Esophagus squamous epithelium (tissue), 5 donors: ENCODE measurements around the gene IGF1R. TPM values are rescaled to one million over a fixed set of nuclear protein-coding genes. Genes with fewer than 3 reads are reported as not detected.

ENCODE experiments used
- DNase-seq: peaks from one replicate; lab custom pipeline; 2025; lab: John Stamatoyannopoulos, UW
- H3K27ac ChIP-seq, 4 donors: fragments of 200-600 bp; sonication (generic); one replicate each; pipeline ENCODE4 v1.5.1; 2016 to 2019; ENCODE audit warnings: mild to moderate bottlenecking in 1 of 4
- H3K27me3 ChIP-seq, 4 donors: fragments of 200-600 bp; sonication (generic); 1 replicate in 3 of 4; 2 replicates in 1 of 4; pipeline versions ENCODE4 v1.5.1 to v1.6.0; 2017 to 2021; ENCODE audit warnings: antibody characterized with exemption in 1 of 4
- H3K36me3 ChIP-seq, 3 donors: fragments of 200-600 bp; sonication (generic); one replicate each; pipeline ENCODE4 v1.5.1; 2016 to 2019
- H3K4me1 ChIP-seq, 3 donors: fragments of 200-600 bp; sonication (generic); one replicate each; pipeline ENCODE4 v1.5.1; 2017 to 2019
- H3K4me3 ChIP-seq, 4 donors: fragments of 200-600 bp; sonication (generic); 1 replicate in 3 of 4; 2 replicates in 1 of 4; pipeline ENCODE4 v1.5.1; 2016 to 2019; ENCODE audit warnings: mild to moderate bottlenecking in 2 of 4, moderate library complexity in 1 of 4
- H3K9me3 ChIP-seq, 3 donors: fragments of 200-600 bp; sonication (generic); one replicate each; pipeline ENCODE4 v1.5.1; 2016 to 2019
- CTCF ChIP-seq, 6 experiments: fragments of 450-650 bp in 4 of 6; fragments of 200-600 bp in 2 of 6; sonication (generic) in 2 of 6; IDR thresholded peaks; one replicate each; pipeline ENCODE4 v1.5.1; 2016 to 2019; ENCODE audit warnings: antibody characterized with exemption in 6 of 6, mild to moderate bottlenecking in 4 of 6, moderate library complexity in 4 of 6
- POLR2A ChIP-seq, 4 donors: fragments of 450-650 bp; IDR thresholded peaks; one replicate each; pipeline ENCODE4 v1.6.1; 2017; ENCODE audit warnings: antibody characterized with exemption in 4 of 4, mild to moderate bottlenecking in 4 of 4, moderate library complexity in 3 of 4
- WGBS, 2 donors: methylation state at CpG; one replicate each; pipeline ENCODE4 v1.1.5; 2018; 5-methylcytosine and 5-hydroxymethylcytosine counted together
- intact Hi-C: fragments of 100-400 bp; cut with DNase I; formaldehyde crosslinking; loops from one replicate; pipeline ENCODE4 v1.15.0; 2022
- total RNA-seq, 4 donors: library from RNA; depleted of rRNA; stranded (reverse); fragments of >200 nt; gene quantifications; one replicate each; pipeline ENCODE4 v1.1.0, GENCODE V29; 2016
- donor health status: DM: yes; HTN: yes; CAD: no.

The IGF1R gene
- total RNA-seq, 4 donors from 2014 or later = 20.5 to 54.8 (median 40.4) TPM

GRCh38 chr15:98669638-98670037 is 21.3 kb downstream of the IGF1R start:
- H3K27ac ChIP-seq = peak overlapping the region; percentile 55 to 78 (median 71)
- WGBS, 2 donors = 81 to 100% methylated on average over 3 to 4 of the region's 7 CpGs

GRCh38 chr15:98671060-98672008 is 23.0 kb downstream of the IGF1R start:
- intact Hi-C loops = no loop called here
- no peaks in the 10 kb centered on the region for H3K27me3 ChIP-seq
- no peak for DNase-seq
- H3K4me1 ChIP-seq = peaks cover 17 to 65% (median 49%) of the 10 kb centered on the region in 3 donors
- no peak overlapping the region for H3K4me3 ChIP-seq
- no peak for TF ChIP-seq POLR2A (IDR thresholded peaks at IDR 0.05)
- TF ChIP-seq CTCF (IDR thresholded peaks at IDR 0.05) = no peak
- H3K36me3 ChIP-seq = no peaks in the 10 kb centered on the region
- H3K27ac ChIP-seq = peak overlapping the region; percentile 2 to 78 (median 62)
- WGBS, 2 donors = 49 to 54% methylated on average over 6 of the region's 6 CpGs
- no peaks in the 10 kb centered on the region for H3K9me3 ChIP-seq

More at GRCh38 chr15:98669638-98670037, 21.3 kb downstream of the IGF1R start:
- Histone ChIP-seq H3K36me3 (no peaks in the 10 kb centered on the region), H3K27me3 (no peaks in the 10 kb centered on the region), H3K4me1 (peaks cover 17 to 76% (median 49%) of the 10 kb centered on the region in 3 donors), H3K4me3 (no peak overlapping the region), H3K9me3 (no peaks in the 10 kb centered on the region)
- TF ChIP-seq CTCF (IDR thresholded peaks at IDR 0.05) (no peak), POLR2A (IDR thresholded peaks at IDR 0.05) (no peak)
- DNase-seq = no peak
- intact Hi-C loops = loop anchor here (10.0 kb wide), 1 partner anchor 105 kb away; no protein-coding TSS in a partner anchor

GRCh38 chr15:98673133-98673532 is 24.8 kb downstream of the IGF1R start:
- Histone ChIP-seq H3K4me3 (no peak overlapping the region), H3K27ac (no peak overlapping the region), H3K4me1 (peaks cover 16 to 56% (median 42%) of the 10 kb centered on the region in 3 donors), H3K27me3 (no peaks in the 10 kb centered on the region), H3K9me3 (no peaks in the 10 kb centered on the region), H3K36me3 (no peaks in the 10 kb centered on the region)
- DNase-seq = no peak
- WGBS, 2 donors = 88 to 93% methylated on average over 4 of the region's 4 CpGs
- intact Hi-C loops = no loop called here
- TF ChIP-seq POLR2A (IDR thresholded peaks at IDR 0.05) (no peak), CTCF (IDR thresholded peaks at IDR 0.05) (no peak)

- H3K36me3 ChIP-seq = no peaks in the 10 kb centered on the region
- no peaks in the 10 kb centered on the region for H3K27me3 ChIP-seq
- no peak overlapping the region for H3K4me3 ChIP-seq
- no peak for TF ChIP-seq POLR2A (IDR thresholded peaks at IDR 0.05)
- no peak for TF ChIP-seq CTCF (IDR thresholded peaks at IDR 0.05)
- intact Hi-C loops = no loop called here
- no peaks in the 10 kb centered on the region for H3K9me3 ChIP-seq
- H3K27ac ChIP-seq = no peak overlapping the region
- peaks cover 4 to 45% (median 30%) of the 10 kb centered on the region in 3 donors for H3K4me1 ChIP-seq
- no peak for DNase-seq
- 87 to 91% methylated on average over 9 of the region's 9 CpGs for WGBS, 2 donors
Observed at GRCh38 chr15:98674336-98674735, 26.0 kb downstream of the IGF1R start.
